ENCODE results near the gene SAMD1. TPM values are rescaled to one million over a fixed set of nuclear protein-coding genes. Genes with fewer than 3 reads are reported as not detected.

SAMD1 gene
- total RNA-seq, 1 donor from 2014 or later, result 67.2 TPM

DNA sequence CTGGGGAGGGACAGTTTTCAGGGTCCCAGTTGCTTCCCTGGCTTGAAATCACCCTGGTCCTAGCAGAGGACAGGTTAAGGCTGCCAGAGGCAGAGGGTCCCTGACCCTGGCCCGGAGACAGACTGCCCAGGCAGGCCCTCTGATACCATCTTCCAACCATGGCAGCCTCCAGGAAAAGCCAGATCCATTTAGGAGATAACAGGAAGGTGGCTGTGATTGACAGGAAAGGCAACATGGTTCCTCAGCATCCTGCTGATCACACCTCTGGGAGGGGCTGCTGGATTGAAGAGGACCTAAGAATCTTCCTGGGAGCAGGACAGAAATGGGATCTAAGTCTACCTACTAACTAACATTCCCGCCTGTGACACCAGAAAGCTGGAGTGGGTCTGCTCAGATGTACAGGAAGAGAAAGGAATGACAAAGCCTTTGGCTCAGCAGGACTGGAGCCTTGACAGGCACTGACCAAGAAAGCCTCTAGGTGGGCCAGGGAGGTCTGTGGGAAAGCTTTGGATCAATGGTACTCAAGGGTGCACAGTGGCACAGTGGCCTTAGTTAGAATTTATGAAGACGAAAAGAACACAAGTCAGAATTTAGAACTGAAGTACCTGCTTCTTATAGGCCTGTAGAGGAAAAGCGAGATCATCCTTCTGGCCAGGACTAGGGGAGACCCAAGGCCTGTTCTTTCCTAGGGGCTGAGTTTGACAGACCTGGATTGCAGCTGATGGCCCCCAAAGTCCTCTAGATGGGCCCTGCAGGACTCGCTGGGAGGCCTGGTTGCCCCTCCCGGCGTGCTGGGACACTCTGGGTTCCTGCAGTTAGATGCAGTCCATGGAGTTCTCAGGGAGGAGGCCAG lies 29.3 kb upstream of the SAMD1 start:
- Mint-ChIP-seq H3K36me3 (ENCODE audit: low read depth) (peaks cover 3% of the 10 kb centered on the region), H3K9me3 (no peaks in the 10 kb centered on the region), H3K4me3 (peak overlapping the region; percentile 65), H3K27me3 (ENCODE audit: low read depth) (no peaks in the 10 kb centered on the region), H3K27ac (ENCODE audit: unreplicated experiment) (no peak overlapping the region), H3K4me1 (peaks cover 26% of the 10 kb centered on the region)
- no peak for DNase-seq (ENCODE audit: low read depth, low spot score)
- TF ChIP-seq, protein P1, sequence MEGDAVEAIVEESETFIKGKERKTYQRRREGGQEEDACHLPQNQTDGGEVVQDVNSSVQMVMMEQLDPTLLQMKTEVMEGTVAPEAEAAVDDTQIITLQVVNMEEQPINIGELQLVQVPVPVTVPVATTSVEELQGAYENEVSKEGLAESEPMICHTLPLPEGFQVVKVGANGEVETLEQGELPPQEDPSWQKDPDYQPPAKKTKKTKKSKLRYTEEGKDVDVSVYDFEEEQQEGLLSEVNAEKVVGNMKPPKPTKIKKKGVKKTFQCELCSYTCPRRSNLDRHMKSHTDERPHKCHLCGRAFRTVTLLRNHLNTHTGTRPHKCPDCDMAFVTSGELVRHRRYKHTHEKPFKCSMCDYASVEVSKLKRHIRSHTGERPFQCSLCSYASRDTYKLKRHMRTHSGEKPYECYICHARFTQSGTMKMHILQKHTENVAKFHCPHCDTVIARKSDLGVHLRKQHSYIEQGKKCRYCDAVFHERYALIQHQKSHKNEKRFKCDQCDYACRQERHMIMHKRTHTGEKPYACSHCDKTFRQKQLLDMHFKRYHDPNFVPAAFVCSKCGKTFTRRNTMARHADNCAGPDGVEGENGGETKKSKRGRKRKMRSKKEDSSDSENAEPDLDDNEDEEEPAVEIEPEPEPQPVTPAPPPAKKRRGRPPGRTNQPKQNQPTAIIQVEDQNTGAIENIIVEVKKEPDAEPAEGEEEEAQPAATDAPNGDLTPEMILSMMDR (conservative IDR thresholded peaks at IDR 0.05), result no peak

DNA sequence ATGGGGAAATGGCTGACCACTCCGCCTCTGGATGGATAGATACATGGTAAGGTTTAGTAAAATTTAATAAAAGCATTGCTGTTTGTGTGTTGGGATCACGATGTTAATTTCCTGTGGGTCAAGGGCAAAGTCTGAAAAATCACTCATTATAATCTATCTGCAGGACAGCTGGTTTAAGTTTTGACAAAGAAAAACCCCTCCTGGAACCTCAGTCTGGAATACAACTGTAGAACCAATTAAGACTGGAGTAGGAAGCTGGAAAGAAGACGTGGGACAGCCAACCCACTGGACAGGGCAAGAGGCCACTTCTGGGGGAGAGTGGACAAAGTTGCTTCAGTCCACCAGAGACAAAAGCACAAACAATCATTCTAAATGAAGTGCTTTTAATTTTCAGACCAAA lies 28.6 kb upstream of the SAMD1 start:
- no peaks in the 10 kb centered on the region for H3K9me3 Mint-ChIP-seq
- TF ChIP-seq, protein P1 (conservative IDR thresholded peaks at IDR 0.05), result no peak
- no peaks in the 10 kb centered on the region for H3K27me3 Mint-ChIP-seq (ENCODE audit: low read depth)
- peaks cover 26% of the 10 kb centered on the region for H3K4me1 Mint-ChIP-seq
- H3K36me3 Mint-ChIP-seq (ENCODE audit: low read depth), result no peaks in the 10 kb centered on the region
- peak overlapping the region; percentile 97 for H3K27ac Mint-ChIP-seq (ENCODE audit: unreplicated experiment)
- no peak for DNase-seq (ENCODE audit: low read depth, low spot score)
- H3K4me3 Mint-ChIP-seq, result peak overlapping the region; percentile 87

DNA sequence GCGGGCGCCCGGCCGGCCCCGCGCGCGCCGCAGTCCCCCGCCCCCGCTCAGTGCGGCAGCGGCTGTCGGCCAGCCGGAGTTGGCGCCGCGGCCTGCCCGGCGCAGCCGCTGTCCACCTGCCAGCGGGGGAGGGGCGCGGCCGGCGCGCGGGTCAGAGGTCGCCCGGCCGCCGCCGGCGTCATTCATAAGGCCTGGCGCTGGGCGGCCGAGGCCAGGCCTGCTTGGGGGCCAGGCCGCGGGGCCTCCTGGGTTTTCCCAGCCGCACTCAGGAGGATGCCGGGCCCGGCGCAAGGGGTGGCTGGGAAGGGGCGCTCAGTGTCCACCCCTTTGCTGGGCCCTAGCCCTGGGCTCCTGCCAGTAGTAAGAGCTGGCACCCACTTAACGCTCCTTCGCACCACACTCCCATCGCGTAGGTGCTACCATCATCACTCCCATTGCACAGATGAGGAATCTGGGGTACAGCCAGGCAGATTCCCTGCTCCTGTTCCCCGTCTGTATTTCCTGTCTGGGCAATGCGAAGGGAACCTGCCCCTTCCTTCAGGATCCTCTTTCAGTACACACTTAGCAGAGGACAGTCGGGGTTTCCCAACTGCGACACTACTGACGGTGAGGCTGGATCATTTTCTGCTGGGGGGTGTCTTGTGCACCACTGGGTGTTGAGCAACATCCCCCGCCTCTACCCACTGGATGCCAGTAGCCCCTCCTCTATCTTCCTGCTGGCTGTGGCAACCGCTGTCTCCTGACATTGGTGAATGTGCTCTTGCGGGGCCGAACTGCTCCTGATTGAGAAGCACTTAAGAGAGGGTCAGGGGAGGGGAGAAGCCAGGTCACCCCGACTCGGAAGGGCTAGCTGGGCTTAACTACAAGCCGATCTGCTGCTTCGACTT lies 27.9 kb upstream of the SAMD1 start:
- peaks cover 26% of the 10 kb centered on the region for H3K4me1 Mint-ChIP-seq
- H3K9me3 Mint-ChIP-seq, result no peaks in the 10 kb centered on the region
- no peaks in the 10 kb centered on the region for H3K27me3 Mint-ChIP-seq (ENCODE audit: low read depth)
- no peaks in the 10 kb centered on the region for H3K36me3 Mint-ChIP-seq (ENCODE audit: low read depth)
- H3K27ac Mint-ChIP-seq (ENCODE audit: unreplicated experiment), result peak overlapping the region; percentile 97
- TF ChIP-seq, protein P1 (conservative IDR thresholded peaks at IDR 0.05), result no peak
- peak overlapping the region; percentile 87 for H3K4me3 Mint-ChIP-seq
- no peak for DNase-seq (ENCODE audit: low read depth, low spot score)

DNA sequence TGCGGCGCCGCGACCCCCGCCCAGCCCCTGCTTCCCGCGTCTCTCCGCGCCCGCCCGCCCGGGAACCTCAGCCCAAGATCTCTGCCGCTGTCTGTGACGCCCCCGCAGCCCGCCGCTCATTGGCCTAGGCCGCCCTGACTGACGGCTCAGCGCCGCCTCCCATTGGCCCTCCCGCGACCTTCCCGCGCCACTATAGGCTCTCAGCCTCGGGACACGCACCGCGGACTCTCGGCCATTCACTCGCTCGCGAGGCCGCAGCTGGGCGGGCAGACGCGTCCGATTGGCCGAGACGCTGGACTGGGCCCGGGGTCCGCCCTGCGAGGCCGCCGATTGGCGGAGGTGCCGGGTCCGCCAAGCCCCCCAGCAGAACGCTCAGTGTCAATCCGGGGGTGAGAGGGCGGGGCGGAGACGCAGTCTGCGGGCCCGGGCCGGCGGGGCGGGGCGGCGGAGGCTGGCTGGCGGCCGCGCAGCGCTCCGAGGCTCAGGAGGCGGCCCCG lies 27.2 kb upstream of the SAMD1 start, which contains the start of gene PRKACA:
TSS of gene PRKACA (minus strand) at position 95 of the 497 bp plus-strand sequence. CDS start 215 bp downstream, outside the sequence.
- peaks cover 31% of the 10 kb centered on the region for H3K4me1 Mint-ChIP-seq
- H3K36me3 Mint-ChIP-seq (ENCODE audit: low read depth), result no peaks in the 10 kb centered on the region
- H3K27ac Mint-ChIP-seq (ENCODE audit: unreplicated experiment), result peak within 1 kb of the TSS; percentile 97
- H3K9me3 Mint-ChIP-seq, result no peaks in the 10 kb centered on the region
- H3K27me3 Mint-ChIP-seq (ENCODE audit: low read depth), result no peaks in the 10 kb centered on the region
- DNase-seq (ENCODE audit: low read depth, low spot score), result peak; percentile 95
- TF ChIP-seq, protein P1 (conservative IDR thresholded peaks at IDR 0.05), result no peak
- H3K4me3 Mint-ChIP-seq, result peak within 1 kb of the TSS; percentile 96

DNA sequence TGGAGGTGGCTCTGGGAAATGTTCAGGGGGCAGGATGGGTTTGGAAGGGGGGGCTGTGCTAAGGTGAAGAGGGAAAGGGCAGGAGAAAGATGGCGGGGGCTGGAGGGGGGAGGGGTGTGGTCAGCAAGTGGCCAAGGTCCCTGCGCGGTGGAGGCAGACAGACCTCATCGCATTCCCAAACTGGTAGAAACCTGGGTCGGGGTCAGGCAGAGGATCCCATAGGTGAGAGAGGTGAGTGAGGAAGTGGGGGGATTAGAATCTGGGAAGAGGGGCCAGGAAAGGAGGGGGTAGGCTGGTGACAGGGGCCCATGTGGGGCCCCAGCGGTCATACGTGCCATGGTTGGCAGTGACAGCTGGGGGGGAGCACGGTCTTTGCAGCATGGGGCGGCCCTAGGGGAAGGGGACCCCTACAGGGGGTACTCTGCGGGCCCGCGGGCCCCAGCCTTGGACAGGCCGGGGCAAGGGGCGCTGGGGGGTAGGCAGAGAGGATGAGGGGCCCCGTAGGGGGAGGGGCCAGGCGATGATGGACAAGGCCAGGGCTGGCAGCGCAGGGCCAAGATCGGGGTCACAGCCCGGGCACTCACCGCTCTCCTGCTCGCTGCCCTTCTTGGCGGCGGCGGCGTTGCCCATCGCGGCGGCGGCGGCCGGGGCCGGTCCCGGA lies 26.5 kb upstream of the SAMD1 start:
- DNase-seq (ENCODE audit: low read depth, low spot score), result no peak
- Mint-ChIP-seq H3K27ac (ENCODE audit: unreplicated experiment) (no peak overlapping the region), H3K4me3 (peak overlapping the region; percentile 96), H3K4me1 (peaks cover 32% of the 10 kb centered on the region), H3K9me3 (no peaks in the 10 kb centered on the region), H3K36me3 (ENCODE audit: low read depth) (no peaks in the 10 kb centered on the region), H3K27me3 (ENCODE audit: low read depth) (no peaks in the 10 kb centered on the region)
- TF ChIP-seq, protein P1 (conservative IDR thresholded peaks at IDR 0.05), result no peak

Measured in neural crest cell (in vitro differentiated cells).